Glutamatergic neuron (in vitro differentiated cells): Measurements from ENCODE around the gene PDE4A. TPM values are rescaled to one million over a fixed set of nuclear protein-coding genes. Genes with fewer than 3 reads are reported as not detected.

ENCODE experiments used
- DNase-seq: peaks from one replicate; pipeline ENCODE4 v3.0.0; 2022
- H3K27ac Mint-ChIP-seq: one replicate; pipeline ENCODE4 v1.8.0; 2020; ENCODE audit warnings: mild to moderate bottlenecking, mixed read lengths, inconsistent platforms; ENCODE audit not compliant: unreplicated experiment
- H3K27me3 Mint-ChIP-seq: one replicate; pipeline ENCODE4 v1.8.0; 2020; ENCODE audit warnings: mild to moderate bottlenecking, moderate library complexity, mixed read lengths, inconsistent platforms; ENCODE audit not compliant: unreplicated experiment
- H3K36me3 Mint-ChIP-seq: one replicate; pipeline ENCODE4 v1.8.0; 2020; ENCODE audit warnings: mild to moderate bottlenecking, mixed read lengths, inconsistent platforms; ENCODE audit not compliant: unreplicated experiment
- H3K4me1 Mint-ChIP-seq: one replicate; pipeline ENCODE4 v1.8.0; 2020; ENCODE audit warnings: mild to moderate bottlenecking, low read depth, mixed read lengths, inconsistent platforms; ENCODE audit not compliant: unreplicated experiment
- H3K4me3 Mint-ChIP-seq: one replicate; pipeline ENCODE4 v1.8.0; 2020; ENCODE audit warnings: mild to moderate bottlenecking, mixed read lengths, inconsistent platforms; ENCODE audit not compliant: unreplicated experiment
- H3K9me3 Mint-ChIP-seq: one replicate; pipeline ENCODE4 v1.8.0; 2020; ENCODE audit warnings: mild to moderate bottlenecking, moderate library complexity, mixed read lengths, inconsistent platforms; ENCODE audit not compliant: unreplicated experiment
- total RNA-seq: library from RNA; stranded (reverse); fragmentation: NEBNext Ultra II Directional; extraction: Animal tissue kit (Norgen Biotek cat#: 25700); gene quantifications from one replicate; pipeline ENCODE4 v1.2.1, GENCODE V29; 2021; ENCODE audit not compliant: unreplicated experiment
- TF ChIP-seq, protein P1 (sequence below): fragments of 200-600 bp; sonication (generic); IDR thresholded peaks from one replicate; pipeline ENCODE4 v1.5.0; 2021; ENCODE audit not compliant: partially characterized antibody, unreplicated experiment

Gene PDE4A
- total RNA-seq, 1 donor from 2014 or later, result 5.7 TPM

DNA sequence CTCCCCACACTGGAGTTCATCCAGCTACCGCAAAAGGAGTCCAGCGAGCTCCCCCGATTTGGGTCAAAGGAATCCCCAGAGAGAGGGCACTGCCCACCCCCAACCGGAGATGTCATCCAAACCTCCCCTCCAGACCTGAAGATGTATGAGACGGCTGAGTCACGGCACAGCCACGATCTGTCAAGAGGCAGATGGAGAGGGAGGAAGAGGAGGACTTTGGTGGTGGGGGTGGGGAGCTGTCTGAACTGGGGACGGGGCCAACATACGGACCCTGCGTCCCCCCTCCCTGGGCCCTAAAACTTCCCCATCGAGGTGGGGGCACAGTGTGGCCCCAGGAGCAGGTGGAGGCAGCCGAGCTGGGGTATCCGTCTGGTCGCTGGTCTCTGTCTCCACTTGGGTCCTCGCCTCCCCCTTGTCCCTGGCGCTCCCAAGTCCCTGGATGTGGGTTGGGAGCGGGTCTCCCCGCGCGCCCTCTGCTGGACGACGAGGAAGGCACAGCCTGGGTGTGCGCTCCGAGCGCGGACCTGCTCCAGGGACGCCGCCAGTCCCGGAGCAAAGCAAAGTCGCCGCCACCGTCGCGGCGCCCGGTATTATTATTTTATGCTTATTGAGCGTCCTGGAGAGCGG is 3.8 kb downstream of the PDE4A start:
- no peak overlapping the region for H3K27ac Mint-ChIP-seq
- no peaks in the 10 kb centered on the region for H3K36me3 Mint-ChIP-seq
- peaks cover 18% of the 10 kb centered on the region for H3K4me1 Mint-ChIP-seq
- TF ChIP-seq, protein P1, sequence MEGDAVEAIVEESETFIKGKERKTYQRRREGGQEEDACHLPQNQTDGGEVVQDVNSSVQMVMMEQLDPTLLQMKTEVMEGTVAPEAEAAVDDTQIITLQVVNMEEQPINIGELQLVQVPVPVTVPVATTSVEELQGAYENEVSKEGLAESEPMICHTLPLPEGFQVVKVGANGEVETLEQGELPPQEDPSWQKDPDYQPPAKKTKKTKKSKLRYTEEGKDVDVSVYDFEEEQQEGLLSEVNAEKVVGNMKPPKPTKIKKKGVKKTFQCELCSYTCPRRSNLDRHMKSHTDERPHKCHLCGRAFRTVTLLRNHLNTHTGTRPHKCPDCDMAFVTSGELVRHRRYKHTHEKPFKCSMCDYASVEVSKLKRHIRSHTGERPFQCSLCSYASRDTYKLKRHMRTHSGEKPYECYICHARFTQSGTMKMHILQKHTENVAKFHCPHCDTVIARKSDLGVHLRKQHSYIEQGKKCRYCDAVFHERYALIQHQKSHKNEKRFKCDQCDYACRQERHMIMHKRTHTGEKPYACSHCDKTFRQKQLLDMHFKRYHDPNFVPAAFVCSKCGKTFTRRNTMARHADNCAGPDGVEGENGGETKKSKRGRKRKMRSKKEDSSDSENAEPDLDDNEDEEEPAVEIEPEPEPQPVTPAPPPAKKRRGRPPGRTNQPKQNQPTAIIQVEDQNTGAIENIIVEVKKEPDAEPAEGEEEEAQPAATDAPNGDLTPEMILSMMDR, result peak; percentile 97
- peaks cover 9% of the 10 kb centered on the region for H3K9me3 Mint-ChIP-seq
- no peak overlapping the region for H3K4me3 Mint-ChIP-seq
- DNase-seq, result peak; percentile 95
- peaks cover 32% of the 10 kb centered on the region for H3K27me3 Mint-ChIP-seq

DNA sequence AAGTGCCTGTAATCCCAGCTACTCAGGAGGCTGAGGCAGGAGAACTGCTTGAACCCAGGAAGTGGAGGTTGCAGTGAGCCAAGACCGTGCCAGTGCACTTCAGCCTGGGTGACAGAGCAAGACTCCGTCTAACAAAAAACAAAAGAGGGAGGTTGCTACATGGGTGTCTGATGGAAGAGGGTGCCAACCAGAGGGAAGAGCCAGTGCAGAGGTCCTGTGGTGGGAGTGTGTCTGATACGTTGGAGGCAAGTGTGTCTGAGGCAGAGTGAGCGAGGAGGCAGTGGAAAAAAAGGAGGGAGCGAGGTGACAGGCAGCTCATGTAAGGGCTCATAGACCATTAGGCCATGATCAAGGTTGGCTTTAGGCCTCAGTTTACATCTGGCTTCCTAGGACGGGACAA is 6.8 kb downstream of the PDE4A start:
- DNase-seq, result no peak
- no peaks in the 10 kb centered on the region for H3K36me3 Mint-ChIP-seq
- TF ChIP-seq, protein P1, result no peak
- peaks cover 30% of the 10 kb centered on the region for H3K27me3 Mint-ChIP-seq
- no peak overlapping the region for H3K27ac Mint-ChIP-seq
- H3K9me3 Mint-ChIP-seq, result peaks cover 6% of the 10 kb centered on the region
- H3K4me1 Mint-ChIP-seq, result peaks cover 2% of the 10 kb centered on the region
- no peak overlapping the region for H3K4me3 Mint-ChIP-seq

DNA sequence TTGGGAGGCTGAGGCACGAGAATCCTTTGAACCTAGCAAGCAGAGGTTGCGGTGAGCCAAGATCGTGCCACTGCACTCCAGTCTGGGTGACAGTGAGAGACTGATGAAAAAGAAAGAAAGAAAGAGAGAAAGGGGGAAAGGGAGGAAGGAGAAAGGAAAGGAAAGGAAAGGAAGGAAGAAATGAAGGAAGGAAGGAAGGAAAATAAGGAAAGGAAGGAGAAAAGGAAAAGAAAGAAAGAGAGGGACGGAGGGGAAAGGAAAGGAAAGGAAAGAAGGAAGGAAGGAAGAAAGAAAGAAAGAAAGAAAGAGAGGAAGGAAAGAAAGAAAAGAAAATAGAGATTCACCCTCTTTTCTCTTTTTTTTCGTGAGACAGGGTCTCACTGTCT is 8.7 kb downstream of the PDE4A start:
- Mint-ChIP-seq H3K9me3 (peaks cover 6% of the 10 kb centered on the region), H3K27ac (no peak overlapping the region), H3K27me3 (peaks cover 30% of the 10 kb centered on the region), H3K4me1 (no peaks in the 10 kb centered on the region), H3K4me3 (no peak overlapping the region), H3K36me3 (no peaks in the 10 kb centered on the region)
- DNase-seq, result no peak
- TF ChIP-seq, protein P1, result no peak

DNA sequence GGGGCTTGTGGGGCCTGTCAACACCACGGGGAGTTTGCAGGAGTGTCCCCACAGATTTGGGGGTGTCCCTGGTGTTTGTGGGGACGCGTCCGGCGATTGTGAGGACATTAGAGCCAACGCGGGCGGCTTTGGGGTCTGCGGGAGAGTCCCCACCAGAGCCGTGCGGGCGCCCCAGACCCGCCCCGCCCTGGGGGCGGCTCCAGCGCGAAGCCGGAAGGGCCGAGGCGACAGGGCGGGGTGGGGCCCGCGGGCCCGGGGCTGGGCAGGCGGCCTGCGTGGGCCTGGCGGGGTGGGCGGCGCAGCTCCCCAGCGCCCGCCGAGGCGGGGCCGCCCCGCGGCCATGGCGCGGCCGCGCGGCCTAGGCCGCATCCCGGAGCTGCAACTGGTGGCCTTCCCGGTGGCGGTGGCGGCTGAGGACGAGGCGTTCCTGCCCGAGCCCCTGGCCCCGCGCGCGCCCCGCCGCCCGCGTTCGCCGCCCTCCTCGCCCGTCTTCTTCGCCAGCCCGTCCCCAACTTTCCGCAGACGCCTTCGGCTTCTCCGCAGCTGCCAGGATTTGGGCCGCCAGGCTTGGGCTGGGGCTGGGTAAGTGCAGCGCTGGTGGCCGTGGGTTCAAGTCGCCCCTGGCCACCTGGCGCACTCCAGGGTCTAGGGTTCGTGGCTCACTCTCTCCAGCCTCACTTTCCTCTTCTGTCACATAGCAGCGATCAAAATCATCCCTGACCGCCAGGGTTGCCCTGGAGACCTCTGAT is 10.3 kb downstream of the PDE4A start:
- peaks cover 27% of the 10 kb centered on the region for H3K27me3 Mint-ChIP-seq
- H3K27ac Mint-ChIP-seq, result no peak overlapping the region
- TF ChIP-seq, protein P1, result no peak
- H3K36me3 Mint-ChIP-seq, result no peaks in the 10 kb centered on the region
- H3K9me3 Mint-ChIP-seq, result peaks cover 7% of the 10 kb centered on the region
- H3K4me1 Mint-ChIP-seq, result no peaks in the 10 kb centered on the region
- no peak for DNase-seq
- peak overlapping the region; percentile 34 for H3K4me3 Mint-ChIP-seq

DNA sequence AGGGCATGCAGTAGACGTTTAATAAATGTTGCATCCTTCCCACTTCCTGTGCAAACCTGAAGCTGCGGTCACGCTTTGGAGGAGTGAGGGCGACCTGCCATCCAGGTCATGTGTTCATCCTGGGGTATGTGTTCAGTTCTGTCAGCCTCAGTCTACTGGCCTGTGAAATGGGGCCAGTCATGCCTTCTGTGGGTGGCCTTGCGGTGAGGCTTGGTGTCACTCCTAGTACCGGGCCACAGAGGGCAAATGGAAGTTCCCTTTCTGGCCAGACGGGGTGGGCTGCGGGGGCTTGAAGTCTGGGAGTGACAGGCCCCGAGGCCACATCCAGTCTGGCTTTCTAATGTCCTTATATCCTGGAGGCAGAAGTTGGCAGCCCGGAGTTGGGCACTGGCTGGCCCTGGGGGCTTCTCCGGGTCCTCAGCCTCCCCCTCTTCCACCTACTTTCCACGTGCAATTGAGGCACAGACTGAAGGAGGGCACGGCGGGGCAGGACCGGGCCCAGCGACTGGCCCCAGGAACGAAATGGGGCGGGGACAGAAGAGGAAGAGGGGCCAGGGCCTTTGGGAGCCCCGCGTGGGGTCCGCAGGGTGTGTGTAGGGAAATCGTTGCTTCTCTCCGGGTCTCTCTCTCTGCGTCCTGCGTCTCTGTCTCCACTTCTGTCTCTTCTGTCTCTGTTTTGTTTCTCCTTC is 11.1 kb downstream of the PDE4A start:
- TF ChIP-seq, protein P1, result no peak
- DNase-seq, result no peak
- Mint-ChIP-seq H3K4me1 (no peaks in the 10 kb centered on the region), H3K9me3 (peaks cover 7% of the 10 kb centered on the region), H3K4me3 (peak overlapping the region; percentile 68), H3K27me3 (peaks cover 27% of the 10 kb centered on the region), H3K36me3 (no peaks in the 10 kb centered on the region), H3K27ac (no peak overlapping the region)
